Adrenal gland (tissue), 5 donors: ENCODE data around the gene SLC7A1.

Source experiments
- POLR2A ChIP-seq, 2 donors: fragments of 450-650 bp; IDR thresholded peaks; one replicate each; pipeline ENCODE4 v1.6.1; 2017; ENCODE audit warnings: antibody characterized with exemption in 2 of 2, mild to moderate bottlenecking in 2 of 2, moderate library complexity in 1 of 2
- TF ChIP-seq, protein P1 (sequence below), 6 experiments: fragments of 450-650 bp in 4 of 6; fragments of 200-600 bp in 2 of 6; sonication (generic) in 1 of 6; IDR thresholded peaks; 1 replicate in 5 of 6; 2 replicates in 1 of 6; pipeline versions ENCODE4 v1.5.1 to v1.8.0; 2016 to 2021; ENCODE audit warnings: antibody characterized with exemption in 6 of 6, mild to moderate bottlenecking in 2 of 6, moderate library complexity in 1 of 6
- donor health status: DM: no; HTN: no; CAD: no.

GRCh38 chr13:29598321-29598720 lies 2.8 kb upstream of the SLC7A1 start:
- TF ChIP-seq POLR2A (IDR thresholded peaks at IDR 0.05) = no peak
- TF ChIP-seq, protein P1, sequence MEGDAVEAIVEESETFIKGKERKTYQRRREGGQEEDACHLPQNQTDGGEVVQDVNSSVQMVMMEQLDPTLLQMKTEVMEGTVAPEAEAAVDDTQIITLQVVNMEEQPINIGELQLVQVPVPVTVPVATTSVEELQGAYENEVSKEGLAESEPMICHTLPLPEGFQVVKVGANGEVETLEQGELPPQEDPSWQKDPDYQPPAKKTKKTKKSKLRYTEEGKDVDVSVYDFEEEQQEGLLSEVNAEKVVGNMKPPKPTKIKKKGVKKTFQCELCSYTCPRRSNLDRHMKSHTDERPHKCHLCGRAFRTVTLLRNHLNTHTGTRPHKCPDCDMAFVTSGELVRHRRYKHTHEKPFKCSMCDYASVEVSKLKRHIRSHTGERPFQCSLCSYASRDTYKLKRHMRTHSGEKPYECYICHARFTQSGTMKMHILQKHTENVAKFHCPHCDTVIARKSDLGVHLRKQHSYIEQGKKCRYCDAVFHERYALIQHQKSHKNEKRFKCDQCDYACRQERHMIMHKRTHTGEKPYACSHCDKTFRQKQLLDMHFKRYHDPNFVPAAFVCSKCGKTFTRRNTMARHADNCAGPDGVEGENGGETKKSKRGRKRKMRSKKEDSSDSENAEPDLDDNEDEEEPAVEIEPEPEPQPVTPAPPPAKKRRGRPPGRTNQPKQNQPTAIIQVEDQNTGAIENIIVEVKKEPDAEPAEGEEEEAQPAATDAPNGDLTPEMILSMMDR (IDR thresholded peaks at IDR 0.05) = no peak
